ENCODE data around the gene CITED4.
A peak's percentile ranks its signal among the peaks of the same experiment; 100 is the strongest.
"Not testable (repeated sequence)": the region's sequence is repeated elsewhere in the genome, so short reads cannot be mapped to it uniquely, and the experiment has no call there.

CITED4 gene, protein sequence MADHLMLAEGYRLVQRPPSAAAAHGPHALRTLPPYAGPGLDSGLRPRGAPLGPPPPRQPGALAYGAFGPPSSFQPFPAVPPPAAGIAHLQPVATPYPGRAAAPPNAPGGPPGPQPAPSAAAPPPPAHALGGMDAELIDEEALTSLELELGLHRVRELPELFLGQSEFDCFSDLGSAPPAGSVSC

DNA sequence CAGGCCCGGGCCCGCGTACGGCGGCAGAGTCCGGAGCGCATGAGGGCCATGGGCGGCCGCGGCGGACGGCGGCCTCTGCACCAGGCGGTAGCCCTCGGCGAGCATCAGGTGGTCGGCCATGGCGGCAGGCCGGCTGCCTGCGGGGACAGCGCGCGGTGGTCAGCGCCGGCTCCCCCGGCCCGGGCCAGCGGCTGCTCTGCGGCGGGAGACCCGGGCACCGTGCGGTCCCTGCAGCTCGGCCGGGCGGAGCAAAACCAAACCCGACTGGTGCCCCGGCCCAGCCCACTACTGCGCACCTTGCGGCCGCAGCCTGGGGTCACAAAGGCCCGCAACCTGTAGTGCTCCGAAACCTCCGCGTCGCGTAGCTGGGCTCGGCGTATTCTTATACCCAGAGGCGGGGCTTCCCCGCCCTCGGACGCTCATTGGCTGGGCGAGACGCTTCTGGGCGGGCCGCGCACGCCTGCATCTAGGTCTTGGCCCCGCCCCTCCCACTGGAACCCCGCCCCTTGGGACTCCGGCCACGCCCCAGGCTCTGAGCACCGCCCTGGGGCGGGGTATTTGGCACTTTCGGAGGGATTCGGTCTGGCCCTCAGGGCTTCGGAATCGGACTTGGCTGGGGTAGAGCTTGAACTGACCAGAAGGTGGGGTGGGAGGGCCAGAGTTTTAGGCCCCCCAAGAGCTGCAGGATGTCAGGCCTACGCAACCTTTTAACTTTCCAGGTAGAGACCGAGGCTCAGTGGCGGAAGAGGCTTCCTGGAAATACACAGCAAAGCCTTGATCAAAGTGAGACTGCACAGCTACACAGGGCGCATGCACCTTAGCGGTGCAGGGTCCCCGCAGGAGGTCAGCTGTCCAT is at the start of gene CITED4:
Gene CITED4 (minus strand): TSS at position 356 of the 856 bp plus-strand sequence. CDS start 236 bp downstream, at position 120.
- peak; percentile 96 to 97 for DNase-seq

DNA sequence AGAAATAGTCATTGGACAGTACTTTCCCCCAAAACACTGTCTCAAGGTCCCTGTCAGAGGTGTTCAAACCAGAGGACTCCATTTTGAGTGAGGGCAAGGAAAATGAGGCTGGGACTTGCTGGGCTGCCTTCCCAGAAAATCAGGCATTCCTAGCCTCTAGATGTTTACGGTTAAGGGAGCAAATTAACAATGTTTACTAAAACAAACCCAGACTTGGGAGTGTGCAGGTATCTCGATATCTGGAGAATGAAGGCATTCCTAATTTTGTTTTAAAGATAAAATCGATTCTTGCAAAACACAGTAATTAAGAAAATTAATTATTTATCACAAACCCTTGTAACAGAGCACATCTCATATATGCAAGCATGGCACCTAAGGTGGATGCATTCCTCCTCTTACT is 48.9 kb upstream of the CITED4 start:
- DNase-seq: no peak

- DNase-seq: no peak
These were observed 47.1 kb upstream of the CITED4 start for GRCh38 chr1:40909281-40909680.

DNA sequence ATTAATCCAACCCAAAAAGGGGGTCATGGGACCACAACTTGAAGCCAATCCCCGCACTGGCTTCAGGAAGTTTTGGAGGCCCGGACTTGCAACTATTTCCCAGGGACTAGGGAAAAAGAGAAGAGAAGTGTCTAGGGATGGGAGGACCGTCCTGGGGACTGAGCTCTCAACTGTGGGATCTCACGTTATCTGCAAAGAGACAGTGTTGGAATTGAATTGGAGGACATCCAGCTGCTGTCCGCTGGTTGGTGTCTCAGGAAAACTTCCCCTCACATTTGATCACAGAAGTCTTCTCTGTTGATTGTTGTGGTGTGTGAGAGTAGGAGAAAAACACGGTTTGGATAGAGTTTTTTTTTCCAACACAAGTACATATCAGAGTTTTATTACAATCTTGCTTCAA is 46.2 kb upstream of the CITED4 start:
- DNase-seq: no peak

- DNase-seq: no peak
These were observed 45.7 kb upstream of the CITED4 start for GRCh38 chr1:40907899-40908298.

DNA sequence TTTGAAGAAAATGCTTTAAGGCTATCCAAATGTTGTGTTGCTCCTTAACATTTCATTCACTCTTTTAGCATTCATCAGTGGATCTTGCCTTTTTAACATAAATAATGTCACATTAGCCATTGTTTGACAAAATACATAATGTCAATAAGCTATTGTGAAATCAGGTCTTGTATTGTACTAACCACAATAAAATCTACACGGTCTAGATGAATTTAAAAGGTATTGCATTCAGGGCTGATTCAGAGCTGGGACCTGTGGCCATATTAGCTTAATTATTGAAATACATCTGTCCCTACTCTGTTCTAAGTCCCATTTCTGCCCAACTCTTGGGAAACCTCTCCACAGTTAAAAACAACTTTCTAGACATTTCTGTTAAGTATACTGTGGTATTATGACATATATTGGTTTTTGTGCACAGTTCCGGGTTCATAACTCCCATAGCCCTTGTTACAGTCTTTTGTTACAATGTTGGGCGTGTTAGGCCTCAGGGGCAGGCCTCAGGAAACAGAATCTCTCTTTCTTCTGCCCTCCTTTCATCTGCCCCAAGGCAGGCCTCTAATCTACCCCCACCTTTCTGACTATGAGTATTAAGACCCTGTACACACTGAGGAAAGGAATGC is 44.7 kb upstream of the CITED4 start:
- no peak for DNase-seq

DNA sequence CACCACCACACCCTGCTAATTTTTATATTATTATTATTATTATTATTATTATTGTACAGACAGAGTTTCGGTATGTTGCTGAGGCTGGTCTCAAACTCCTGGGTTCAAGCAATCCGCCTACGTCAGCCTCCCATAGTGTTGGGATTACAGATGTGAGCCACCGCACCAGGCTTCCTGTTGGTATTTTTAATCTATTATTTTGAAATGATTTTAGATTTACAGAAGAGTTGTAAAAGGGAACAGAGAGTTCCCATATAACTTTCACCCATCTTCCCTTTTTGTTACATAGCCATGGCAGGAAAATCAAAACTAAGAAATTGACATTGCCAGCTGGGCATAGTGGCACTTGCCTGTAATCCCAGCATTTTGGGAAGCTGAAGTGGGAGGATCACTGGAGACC is 42.9 kb upstream of the CITED4 start:
- peak in 1 of 2 donors; percentile 15 for DNase-seq

DNA sequence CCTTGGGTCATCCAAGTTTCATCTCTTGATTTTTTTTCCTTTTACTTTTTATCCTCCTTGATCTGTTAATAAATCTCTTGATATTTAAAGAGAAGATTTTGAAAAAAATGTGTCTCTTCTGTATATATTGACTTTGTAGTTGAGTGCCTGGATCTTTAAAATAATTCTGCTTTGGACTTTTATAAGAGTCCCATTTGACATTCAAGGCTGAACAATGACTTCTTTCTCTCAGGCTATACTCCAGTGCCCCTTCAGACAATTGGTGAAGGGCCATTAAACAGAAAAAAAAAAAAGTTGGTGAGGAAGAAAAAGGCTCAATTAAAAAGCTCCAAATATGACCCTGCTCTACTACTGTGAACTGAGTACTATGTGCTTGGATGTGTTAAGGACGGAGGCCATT is 40.9 kb upstream of the CITED4 start:
- no peak for DNase-seq

DNA sequence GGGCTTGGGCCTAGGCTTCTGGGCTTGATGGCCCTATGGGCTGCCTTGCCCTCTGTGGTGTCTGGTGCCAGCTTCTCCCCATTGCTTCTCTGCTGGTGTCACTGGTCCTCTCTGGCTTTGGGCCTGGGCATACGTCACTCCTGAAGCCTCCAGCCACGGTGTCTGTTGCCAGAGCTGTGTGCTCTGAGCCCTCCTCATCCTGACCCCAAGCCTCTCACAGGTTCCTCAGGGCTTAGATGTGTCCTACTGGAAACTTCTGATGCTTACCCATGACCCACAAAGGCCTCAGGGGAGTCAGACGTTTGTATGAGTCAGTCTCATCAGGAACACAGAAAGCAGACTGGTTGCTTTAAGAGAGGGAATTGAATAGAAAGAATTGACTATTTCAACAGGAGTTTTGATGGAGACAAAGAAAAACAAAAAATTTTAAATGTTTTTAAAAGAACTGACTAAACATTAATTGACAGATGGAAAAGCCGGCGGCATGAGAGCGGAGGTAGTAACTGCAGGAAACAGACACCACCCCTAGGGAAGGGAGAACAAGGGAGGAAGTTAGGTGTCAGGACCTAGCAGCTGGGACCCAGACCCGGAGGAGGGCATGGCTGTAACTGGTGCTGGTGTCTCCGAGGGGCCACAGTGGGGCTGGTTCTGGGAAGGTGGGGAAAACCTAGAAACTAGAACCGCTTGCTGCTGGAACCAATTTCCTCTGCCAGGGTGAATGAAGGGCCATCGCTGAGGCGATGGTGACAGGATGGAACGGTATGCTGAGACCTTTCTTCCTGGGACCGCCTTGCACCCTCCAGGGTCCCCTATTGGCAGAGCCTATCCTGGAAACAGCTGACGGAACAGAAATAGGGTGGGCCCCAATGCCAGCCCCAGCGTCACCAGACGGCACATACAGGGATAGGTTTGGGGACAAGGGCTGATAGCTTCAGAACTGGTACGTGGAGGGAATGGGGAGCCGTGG is 40.0 kb upstream of the CITED4 start:
- no peak for DNase-seq

DNA sequence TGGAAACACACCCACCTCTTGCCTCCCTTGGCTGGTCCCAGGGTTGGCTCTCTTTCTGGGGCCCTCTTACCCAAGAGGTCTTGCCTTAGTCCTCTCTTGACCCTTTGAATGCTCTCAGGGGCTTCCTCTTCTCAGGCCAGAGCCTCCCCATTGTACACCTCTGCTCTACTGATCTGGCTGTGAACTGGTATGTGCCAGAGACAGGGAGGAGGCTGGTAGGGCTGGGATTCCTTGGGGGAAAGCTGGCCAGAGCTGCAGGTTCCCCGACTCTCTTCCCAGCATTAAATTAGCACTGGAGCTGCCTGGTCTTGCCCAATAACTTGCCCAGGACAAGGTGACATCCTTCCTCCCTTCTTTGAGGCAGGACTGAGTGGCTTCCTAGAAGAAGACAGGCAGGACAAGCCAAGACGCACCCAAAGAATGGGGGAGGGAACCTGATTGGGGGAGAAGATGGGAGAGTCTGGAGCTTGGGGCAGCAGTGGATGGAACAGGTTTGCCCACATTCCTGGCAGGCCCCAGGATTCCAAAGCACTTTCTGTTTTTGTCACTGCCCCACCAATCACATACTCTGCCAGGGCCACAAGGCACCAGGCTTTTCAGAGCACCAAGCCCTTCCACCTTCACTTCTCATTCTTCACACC is 37.2 kb upstream of the CITED4 start:
- DNase-seq: no peak

DNA sequence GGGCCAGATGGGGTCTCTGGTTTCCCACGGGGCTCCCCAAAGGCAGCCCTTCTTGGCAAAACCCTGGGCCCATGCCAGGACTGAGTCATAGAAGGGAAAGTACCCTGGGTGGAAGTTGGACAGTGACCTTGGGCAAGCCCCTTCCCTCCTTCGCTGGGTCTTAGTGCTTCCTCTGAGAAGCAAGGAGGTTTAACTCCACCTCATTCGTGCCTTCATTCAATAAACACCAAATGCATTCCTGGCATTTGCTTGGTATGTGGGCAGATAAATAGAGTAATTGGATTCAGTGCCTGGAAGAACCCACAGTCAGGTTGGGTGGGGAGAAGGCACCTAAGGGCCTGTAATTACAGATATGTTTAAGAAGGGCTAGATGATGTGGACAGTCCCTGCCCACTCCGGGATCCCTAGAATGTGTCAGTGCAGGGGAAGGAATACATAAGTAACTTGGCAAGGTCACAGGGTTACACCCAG is 36.3 kb upstream of the CITED4 start:
- peak in 1 of 2 donors; percentile 49 for DNase-seq

- no peak for DNase-seq
These were observed 35.4 kb upstream of the CITED4 start for GRCh38 chr1:40897513-40897912.

GRCh38 chr1:40896482-40896881 is 34.3 kb upstream of the CITED4 start:
- DNase-seq: no peak

DNA sequence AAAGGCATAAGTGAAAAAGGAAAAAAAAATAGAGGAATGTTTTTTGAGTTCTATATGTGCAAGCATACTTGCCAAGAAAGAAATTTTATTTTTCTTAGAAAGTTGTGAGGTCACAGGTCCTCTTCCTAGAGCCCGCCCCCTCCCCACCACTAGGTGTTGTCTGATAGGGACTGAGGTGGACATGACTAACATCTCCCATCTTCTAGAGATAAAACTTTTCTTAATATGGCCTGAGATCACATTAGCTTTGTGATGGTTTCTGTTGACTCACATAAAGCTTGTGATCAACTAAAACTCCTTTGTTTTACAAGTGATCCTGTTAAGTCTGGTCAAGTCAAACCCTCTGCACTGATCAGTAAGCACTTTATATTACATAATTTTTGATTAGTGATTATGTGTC is 33.4 kb upstream of the CITED4 start:
- DNase-seq: no peak

- not testable (repeated sequence) for DNase-seq
These were observed 32.7 kb upstream of the CITED4 start for GRCh38 chr1:40894858-40895257.

DNA sequence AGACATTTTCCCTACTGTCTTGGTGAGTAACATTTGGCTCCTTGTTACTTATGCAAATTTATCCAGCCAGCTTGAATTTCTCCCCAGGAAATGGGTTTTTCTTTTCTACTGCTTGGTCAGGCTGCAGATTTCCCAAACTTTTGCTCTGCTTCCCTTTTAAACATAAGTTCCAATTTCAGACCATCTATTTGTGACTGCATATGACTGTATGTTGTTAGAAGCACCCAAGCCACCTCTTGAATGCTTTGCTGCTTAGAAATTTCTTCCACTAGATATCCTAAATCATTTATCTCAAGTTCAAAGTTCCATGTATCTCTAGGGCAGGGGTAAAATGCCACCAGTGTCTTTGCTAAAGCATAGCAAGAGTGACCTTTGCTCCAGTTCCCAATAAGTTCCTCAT is 32.3 kb upstream of the CITED4 start:
- DNase-seq: no peak

DNA sequence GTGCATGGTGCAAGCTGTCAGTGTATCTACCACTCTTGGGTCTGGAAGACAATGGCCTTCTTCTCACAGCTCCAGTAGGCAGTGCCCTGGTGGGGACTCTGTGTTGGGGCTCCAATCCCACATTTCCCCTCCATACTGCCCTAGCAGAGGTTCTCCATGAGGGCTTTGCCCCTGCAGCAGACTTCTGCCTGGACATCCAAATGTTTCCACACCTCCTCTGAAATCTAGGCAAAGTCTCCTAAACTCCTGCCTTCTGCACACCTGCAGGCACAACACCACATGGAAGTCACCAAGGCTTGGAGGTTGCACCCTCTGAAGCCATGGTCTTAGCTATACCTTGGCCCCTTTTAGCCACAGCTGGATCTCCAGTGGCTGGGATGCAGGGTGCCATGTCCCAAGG is 31.8 kb upstream of the CITED4 start:
- DNase-seq: no peak

GRCh38 chr1:40892354-40892753 is 30.2 kb upstream of the CITED4 start:
- no peak for DNase-seq

GRCh38 chr1:40890771-40891170 is 28.6 kb upstream of the CITED4 start:
- peak in 1 of 2 donors; percentile 13 for DNase-seq

DNA sequence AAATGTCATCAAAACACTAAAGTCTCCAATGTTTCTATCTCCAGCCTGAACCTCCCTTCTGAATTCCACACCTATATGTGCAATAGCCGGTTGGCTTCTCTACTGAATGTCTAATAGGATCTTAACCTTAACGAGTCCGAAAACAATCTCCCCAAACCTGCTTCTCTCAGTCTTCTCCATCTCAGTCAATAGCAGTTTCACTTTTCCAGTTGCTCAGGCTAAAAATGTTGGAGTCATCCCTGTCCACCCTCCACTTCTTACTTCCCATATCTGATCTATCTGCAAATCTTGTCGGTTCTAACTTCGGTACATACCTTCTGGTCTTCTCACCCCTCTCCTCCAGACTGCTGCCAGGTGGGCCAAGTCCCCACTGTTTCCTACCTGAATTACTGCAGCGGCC is 25.5 kb upstream of the CITED4 start:
- no peak for DNase-seq

- no peak for DNase-seq
These were observed 24.8 kb upstream of the CITED4 start for GRCh38 chr1:40887012-40887378.

DNA sequence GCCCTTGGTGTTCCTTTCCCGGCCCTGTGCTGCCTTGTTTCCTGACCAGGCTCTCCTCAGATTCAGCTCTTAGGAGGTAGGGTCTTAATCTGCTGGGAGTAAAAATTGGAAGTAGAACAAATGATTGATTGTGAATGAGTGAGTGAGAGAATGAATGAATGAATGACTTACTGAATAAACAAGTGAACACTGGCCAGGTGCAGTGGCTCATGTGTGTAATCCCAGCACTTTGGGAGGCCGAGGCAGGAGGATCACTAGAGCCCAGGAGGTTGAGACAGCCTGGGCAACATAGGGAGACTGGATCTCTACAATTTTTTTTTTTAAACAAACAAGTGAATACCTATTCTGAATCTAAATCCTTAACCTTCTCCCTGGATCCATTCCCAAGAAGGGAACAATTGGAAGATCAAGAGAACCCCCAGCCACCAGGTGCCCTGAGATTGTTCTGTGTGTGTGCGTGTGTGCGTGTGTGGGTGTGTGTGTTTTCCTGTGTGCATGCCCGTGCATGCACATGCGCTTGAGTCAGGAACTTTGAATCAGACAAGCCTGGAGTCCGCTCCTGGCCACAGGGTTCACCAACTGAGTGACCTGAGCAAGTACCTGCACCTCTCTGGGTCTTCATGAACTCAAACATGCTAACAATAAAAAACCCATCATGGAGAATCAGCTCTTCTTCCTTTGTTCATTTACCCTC is 24.3 kb upstream of the CITED4 start:
- no peak for DNase-seq
